HEK293 (cell line): Measurements from ENCODE around the gene CXorf58.

Source experiments
- CTCF ChIA-PET: fragments of 350-600 bp; formaldehyde crosslinking; extraction: SDS; loops from one replicate; lab custom pipeline; 2021; ENCODE audit warnings: antibody characterized with exemption; lab: Yijun Ruan, JAX
- POLR2A ChIA-PET: fragments of 300-600 bp; formaldehyde crosslinking; extraction: SDS; loops from one replicate; lab custom pipeline; 2020; ENCODE audit warnings: antibody characterized with exemption, inconsistent platforms; lab: Yijun Ruan, JAX
- H3K27ac ChIP-seq: fragments of 200-500 bp; sonication (Bioruptor generic); 2 replicates; pipeline ENCODE4 v1.5.1; 2014; ENCODE audit warnings: low read depth, low read length, control low read depth, inconsistent platforms; ENCODE audit errors: extremely low read depth
- H3K36me3 ChIP-seq, 2 experiments: fragments of 200-500 bp in 1 of 2; sonication (Bioruptor generic) in 1 of 2; 1 replicate in 1 of 2; 2 replicates in 1 of 2; pipeline ENCODE4 v1.5.1; 2014 to 2017; ENCODE audit warnings: inconsistent platforms in 2 of 2, low read length in 2 of 2; ENCODE audit not compliant: control insufficient read depth in 2 of 2, insufficient read depth in 1 of 2
- H3K4me1 ChIP-seq: fragments of 200-500 bp; sonication (Bioruptor generic); 2 replicates; pipeline ENCODE4 v1.5.1; 2014; ENCODE audit warnings: mild to moderate bottlenecking, low read length, inconsistent platforms; ENCODE audit not compliant: control insufficient read depth, insufficient read depth
- H3K4me3 ChIP-seq: 2 replicates; pipeline ENCODE4 v1.5.1; 2011; ENCODE audit warnings: low read depth, mild to moderate bottlenecking, control low read depth, low read length, moderate library complexity
- H3K9me3 ChIP-seq: fragments of 200-500 bp; sonication (Bioruptor generic); 2 replicates; pipeline ENCODE4 v1.5.1; 2014; ENCODE audit warnings: low read depth, low read length, inconsistent platforms; ENCODE audit not compliant: control insufficient read depth, insufficient read depth
- EGR2 ChIP-seq: fragments of 450-650 bp; formaldehyde crosslinking; IDR thresholded peaks from 2 replicates; pipeline ENCODE4 v1.5.1; 2016; ENCODE audit warnings: low read depth, missing biosample characterization, missing genetic modification characterization
- GLI4 ChIP-seq: fragments of 450-650 bp; formaldehyde crosslinking; IDR thresholded peaks from 2 replicates; pipeline ENCODE4 v1.5.1; 2016; ENCODE audit warnings: missing biosample characterization, missing genetic modification characterization
- PRDM4 ChIP-seq: fragments of 450-650 bp; formaldehyde crosslinking; IDR thresholded peaks from 2 replicates; pipeline ENCODE4 v1.5.1; 2017; ENCODE audit warnings: missing biosample characterization, missing genetic modification characterization
- SCRT1 ChIP-seq: fragments of 450-650 bp; formaldehyde crosslinking; IDR thresholded peaks from 2 replicates; pipeline ENCODE4 v1.5.1; 2016; ENCODE audit warnings: missing biosample characterization, missing genetic modification characterization, borderline replicate concordance
- ZFP69B ChIP-seq: fragments of 450-650 bp; formaldehyde crosslinking; IDR thresholded peaks from 2 replicates; pipeline ENCODE4 v1.5.1; 2016; ENCODE audit warnings: missing biosample characterization, missing genetic modification characterization
- ZNF121 ChIP-seq: fragments of 450-650 bp; formaldehyde crosslinking; IDR thresholded peaks from 2 replicates; pipeline ENCODE4 v1.5.1; 2016; ENCODE audit warnings: missing biosample characterization, missing genetic modification characterization
- ZNF366 ChIP-seq: fragments of 450-650 bp; formaldehyde crosslinking; conservative IDR thresholded peaks from 2 replicates; pipeline ENCODE4 v1.5.1; 2016; ENCODE audit warnings: missing biosample characterization, missing genetic modification characterization
- ZNF398 ChIP-seq: fragments of 450-650 bp; formaldehyde crosslinking; IDR thresholded peaks from 2 replicates; pipeline ENCODE4 v1.5.1; 2017; ENCODE audit warnings: missing biosample characterization, missing genetic modification characterization
- ZNF555 ChIP-seq: fragments of 450-650 bp; formaldehyde crosslinking; conservative IDR thresholded peaks from 2 replicates; pipeline ENCODE4 v1.5.1; 2017; ENCODE audit warnings: missing biosample characterization, mild to moderate bottlenecking, missing genetic modification characterization, inconsistent platforms
- ZNF660 ChIP-seq: fragments of 450-650 bp; IDR thresholded peaks from 2 replicates; pipeline ENCODE4 v1.5.1; 2018; ENCODE audit warnings: missing biosample characterization, mild to moderate bottlenecking, missing genetic modification characterization
- ZNF692 ChIP-seq: fragments of 450-650 bp; formaldehyde crosslinking; IDR thresholded peaks from 2 replicates; pipeline ENCODE4 v1.5.1; 2016; ENCODE audit warnings: missing biosample characterization, missing genetic modification characterization
- ZNF791 ChIP-seq: fragments of 450-650 bp; formaldehyde crosslinking; IDR thresholded peaks from 2 replicates; pipeline ENCODE4 v1.5.1; 2016; ENCODE audit warnings: missing biosample characterization, missing genetic modification characterization
- ZNF837 ChIP-seq: fragments of 450-650 bp; formaldehyde crosslinking; IDR thresholded peaks from 2 replicates; pipeline ENCODE4 v1.5.1; 2016; ENCODE audit warnings: missing biosample characterization, missing genetic modification characterization
- TF ChIP-seq, protein P1 (sequence below): fragments of 450-650 bp; formaldehyde crosslinking; IDR thresholded peaks from 2 replicates; pipeline ENCODE4 v1.5.1; 2016; ENCODE audit warnings: missing biosample characterization, missing genetic modification characterization

The CXorf58 gene

GRCh38 chrX:23981222-23981621 lies 73.4 kb downstream of the CXorf58 start:
- Histone ChIP-seq H3K27ac (no peak overlapping the region), H3K4me3 (no peak overlapping the region), H3K4me1 (peaks cover 16% of the 10 kb centered on the region), H3K36me3 (peaks cover 24 to 37% of the 10 kb centered on the region in 2 experiments), H3K9me3 (no peaks in the 10 kb centered on the region)
- ChIA-PET POLR2A (interaction anchor here (0.8 kb wide), 1 partner anchor 73 kb away, joined by 3 read pairs; the partner anchor contains the start of gene EIF2S3), CTCF (interaction anchor here (0.7 to 1.7 kb wide), 4 partner anchors 11 to 1845 kb away, joined by 3 to 5 read pairs (median 3); partner anchors contain the start of gene EIF2S3)
- no peak for TF ChIP-seq GLI4

DNA sequence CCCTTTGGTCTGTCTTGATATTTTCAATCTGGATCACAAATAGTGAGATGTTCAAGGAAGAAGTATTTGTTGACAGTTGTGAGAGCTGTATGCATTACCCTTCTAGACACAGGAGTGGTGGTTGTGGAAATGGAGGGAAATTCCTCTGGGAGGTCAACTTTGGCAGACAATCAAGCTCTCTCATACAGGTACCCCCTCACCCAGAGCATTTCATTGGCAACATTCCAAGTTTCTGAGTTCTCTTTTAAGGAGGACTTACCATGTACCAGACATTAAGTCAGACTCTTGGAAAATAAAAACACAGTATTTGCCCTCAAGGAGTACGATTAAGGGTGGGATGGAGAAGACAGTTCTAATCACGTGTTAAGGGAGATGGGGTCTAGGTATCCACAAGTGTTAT lies 73.9 kb downstream of the CXorf58 start:
- Histone ChIP-seq H3K4me1 (peaks cover 16% of the 10 kb centered on the region), H3K27ac (peak overlapping the region; percentile 32; the same call in 1 of the 2 replicates), H3K9me3 (no peaks in the 10 kb centered on the region), H3K36me3 (peaks cover 25 to 42% of the 10 kb centered on the region in 2 experiments), H3K4me3 (no peak overlapping the region)
- CTCF ChIA-PET = interaction anchor here (0.7 to 1.2 kb wide), 4 partner anchors 11 to 1845 kb away, joined by 3 to 7 read pairs (median 4); partner anchors contain the start of gene EIF2S3
- TF ChIP-seq PRDM4 (no peak), ZNF121 (tag by site-specific recombination) (0 out of 2 replicates have a peak, but pooled peaks have one; percentile 15), ZFP69B (tag by site-specific recombination) (0 out of 2 replicates have a peak, but pooled peaks have one; percentile 31), ZNF692 (tag by site-specific recombination) (peak; percentile 56), ZNF837 (tag by site-specific recombination) (no peak), ZNF660 (tag by site-specific recombination) (0 out of 2 replicates have a peak, but pooled peaks have one; percentile 14), ZNF366 (no peak), EGR2 (tag by site-specific recombination) (no peak), ZNF398 (tag by site-specific recombination) (peak; percentile 45), ZNF791 (tag by site-specific recombination) (no peak), SCRT1 (tag by site-specific recombination) (peak; percentile 68), ZNF555 (tag by site-specific recombination) (no peak)
- TF ChIP-seq, protein P1, sequence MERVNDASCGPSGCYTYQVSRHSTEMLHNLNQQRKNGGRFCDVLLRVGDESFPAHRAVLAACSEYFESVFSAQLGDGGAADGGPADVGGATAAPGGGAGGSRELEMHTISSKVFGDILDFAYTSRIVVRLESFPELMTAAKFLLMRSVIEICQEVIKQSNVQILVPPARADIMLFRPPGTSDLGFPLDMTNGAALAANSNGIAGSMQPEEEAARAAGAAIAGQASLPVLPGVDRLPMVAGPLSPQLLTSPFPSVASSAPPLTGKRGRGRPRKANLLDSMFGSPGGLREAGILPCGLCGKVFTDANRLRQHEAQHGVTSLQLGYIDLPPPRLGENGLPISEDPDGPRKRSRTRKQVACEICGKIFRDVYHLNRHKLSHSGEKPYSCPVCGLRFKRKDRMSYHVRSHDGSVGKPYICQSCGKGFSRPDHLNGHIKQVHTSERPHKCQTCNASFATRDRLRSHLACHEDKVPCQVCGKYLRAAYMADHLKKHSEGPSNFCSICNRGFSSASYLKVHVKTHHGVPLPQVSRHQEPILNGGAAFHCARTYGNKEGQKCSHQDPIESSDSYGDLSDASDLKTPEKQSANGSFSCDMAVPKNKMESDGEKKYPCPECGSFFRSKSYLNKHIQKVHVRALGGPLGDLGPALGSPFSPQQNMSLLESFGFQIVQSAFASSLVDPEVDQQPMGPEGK (tag by site-specific recombination) = 0 out of 2 replicates have a peak, but pooled peaks have one; percentile 20
- POLR2A ChIA-PET = interaction anchor here (0.6 to 1.2 kb wide), 2 partner anchors 49 to 72 kb away, joined by 5 read pairs; no protein-coding TSS in a partner anchor
